H9 (cell line): ENCODE data around the gene TOM1L2. TPM values are rescaled to one million over a fixed set of nuclear protein-coding genes. Genes with fewer than 3 reads are reported as not detected.

Source experiments
- DNase-seq: peaks from one replicate; pipeline ENCODE4 v3.0.0-alpha.2; 2017
- H2AFZ ChIP-seq: one replicate; pipeline ENCODE4 v1.6.1; 2013; ENCODE audit warnings: mild to moderate bottlenecking, low read length, control low read depth, moderate library complexity
- H2AK5ac ChIP-seq: 2 replicates; pipeline ENCODE4 v1.6.1; 2013; ENCODE audit warnings: low read length, control low read depth, mixed read lengths; ENCODE audit not compliant: insufficient read length
- H2BK120ac ChIP-seq: one replicate; pipeline ENCODE4 v1.6.1; 2013; ENCODE audit warnings: low read depth, mild to moderate bottlenecking, low read length, control low read depth, inconsistent platforms; ENCODE audit not compliant: poor library complexity, severe bottlenecking
- H2BK12ac ChIP-seq: 2 replicates; pipeline ENCODE4 v1.6.1; 2013; ENCODE audit warnings: low read length, control low read depth, mixed read lengths, low read depth; ENCODE audit not compliant: insufficient read length
- H2BK15ac ChIP-seq: 2 replicates; pipeline ENCODE4 v1.6.1; 2013; ENCODE audit warnings: low read depth, low read length, control low read depth
- H2BK20ac ChIP-seq: one replicate; pipeline ENCODE4 v1.6.1; 2013; ENCODE audit warnings: low read depth, mild to moderate bottlenecking, low read length, control low read depth, inconsistent platforms; ENCODE audit not compliant: poor library complexity, severe bottlenecking
- H2BK5ac ChIP-seq: 2 replicates; pipeline ENCODE4 v1.6.1; 2013; ENCODE audit warnings: low read length, control low read depth, mixed read lengths; ENCODE audit not compliant: insufficient read length
- H3K14ac ChIP-seq: 2 replicates; pipeline ENCODE4 v1.6.1; 2013; ENCODE audit warnings: low read length, control low read depth; ENCODE audit not compliant: insufficient read depth
- H3K18ac ChIP-seq: 2 replicates; pipeline ENCODE4 v1.6.1; 2013; ENCODE audit warnings: low read depth, mild to moderate bottlenecking, mixed read lengths, low read length, control low read depth; ENCODE audit not compliant: insufficient read length
- H3K23ac ChIP-seq: 2 replicates; pipeline ENCODE4 v1.6.1; 2013; ENCODE audit warnings: low read length, control low read depth, mixed read lengths, low read depth; ENCODE audit not compliant: insufficient read length
- H3K23me2 ChIP-seq: 2 replicates; pipeline ENCODE4 v1.6.1; 2013; ENCODE audit warnings: low read depth, mild to moderate bottlenecking, mixed read lengths, low read length, control low read depth; ENCODE audit not compliant: insufficient read length, poor library complexity, severe bottlenecking
- H3K27ac ChIP-seq: 2 replicates; pipeline ENCODE4 v1.5.1; 2013; ENCODE audit warnings: low read length, control low read depth, mixed read lengths, low read depth; ENCODE audit not compliant: insufficient read length
- H3K27me3 ChIP-seq: 2 replicates; pipeline ENCODE4 v1.6.1; 2013; ENCODE audit warnings: low read length, control low read depth, inconsistent platforms; ENCODE audit not compliant: insufficient read depth
- H3K4ac ChIP-seq: 2 replicates; pipeline ENCODE4 v1.6.1; 2013; ENCODE audit warnings: low read depth, mild to moderate bottlenecking, control low read depth, inconsistent platforms, low read length, moderate library complexity
- H3K4me1 ChIP-seq: 2 replicates; pipeline ENCODE4 v1.6.1; 2013; ENCODE audit warnings: low read length, control low read depth, inconsistent platforms; ENCODE audit not compliant: insufficient read depth
- H3K4me2 ChIP-seq: 2 replicates; pipeline ENCODE4 v1.6.1; 2013; ENCODE audit warnings: low read length, control low read depth, mixed read lengths; ENCODE audit not compliant: insufficient read length, insufficient read depth
- H3K56ac ChIP-seq: 2 replicates; pipeline ENCODE4 v1.6.1; 2013; ENCODE audit warnings: low read depth, mild to moderate bottlenecking, mixed read lengths, low read length, control low read depth; ENCODE audit not compliant: insufficient read length
- H3K79me1 ChIP-seq: 2 replicates; pipeline ENCODE4 v1.6.1; 2013; ENCODE audit warnings: low read depth, mild to moderate bottlenecking, moderate library complexity, low read length, control low read depth, inconsistent platforms; ENCODE audit not compliant: insufficient read depth, poor library complexity, severe bottlenecking
- H3K79me2 ChIP-seq: 2 replicates; pipeline ENCODE4 v1.6.1; 2013; ENCODE audit warnings: low read length, control low read depth, inconsistent platforms; ENCODE audit not compliant: insufficient read depth
- H3K9ac ChIP-seq: 2 replicates; pipeline ENCODE4 v1.6.1; 2013; ENCODE audit warnings: low read length, control low read depth, mixed read lengths; ENCODE audit not compliant: insufficient read length; ENCODE audit errors: extremely low read depth
- H3K9me3 ChIP-seq: one replicate; pipeline ENCODE4 v1.6.1; 2013; ENCODE audit warnings: low read depth, low read length, inconsistent platforms; ENCODE audit not compliant: control insufficient read depth
- H3T11ph ChIP-seq: one replicate; pipeline ENCODE4 v1.6.1; 2013; ENCODE audit warnings: mild to moderate bottlenecking, low read length, control low read depth, inconsistent platforms
- H4K20me1 ChIP-seq: one replicate; pipeline ENCODE4 v1.6.1; 2013; ENCODE audit not compliant: control insufficient read depth, insufficient read length, insufficient read depth
- H4K5ac ChIP-seq: 2 replicates; pipeline ENCODE4 v1.6.1; 2013; ENCODE audit warnings: low read depth, mild to moderate bottlenecking, mixed read lengths, low read length, control low read depth; ENCODE audit not compliant: insufficient read length
- H4K8ac ChIP-seq: replicated peaks from 2 replicates; pipeline ENCODE4 v1.6.1; 2013; ENCODE audit warnings: low read length, control low read depth, mixed read lengths, low read depth; ENCODE audit not compliant: insufficient read length
- H4K91ac ChIP-seq: 2 replicates; pipeline ENCODE4 v1.6.1; 2013; ENCODE audit warnings: low read depth, mild to moderate bottlenecking, moderate library complexity, mixed read lengths, low read length, control low read depth; ENCODE audit not compliant: insufficient read length
- H3K27ac Mint-ChIP-seq, 3 experiments: 2 replicates in 2 of 3; 3 replicates in 1 of 3; pipeline ENCODE4 v1.8.0; 2020 to 2021; ENCODE audit warnings: mixed read lengths in 3 of 3, mild to moderate bottlenecking in 1 of 3, moderate library complexity in 1 of 3
- H3K27me3 Mint-ChIP-seq: 2 replicates; pipeline ENCODE4 v1.8.0; 2021; ENCODE audit warnings: low read depth, mild to moderate bottlenecking, moderate library complexity, mixed read lengths
- H3K36me3 Mint-ChIP-seq, 3 experiments: 2 replicates in 2 of 3; 3 replicates in 1 of 3; pipeline ENCODE4 v1.8.0; 2020 to 2021; ENCODE audit warnings: low read depth in 3 of 3, mixed read lengths in 3 of 3; ENCODE audit not compliant: insufficient read depth in 1 of 3
- H3K4me1 Mint-ChIP-seq, 2 experiments: 2 replicates each; pipeline ENCODE4 v1.8.0; 2020; ENCODE audit warnings: mixed read lengths in 2 of 2
- H3K4me3 Mint-ChIP-seq, 2 experiments: 2 replicates in 1 of 2; 3 replicates in 1 of 2; pipeline ENCODE4 v1.8.0; 2020 to 2021; ENCODE audit warnings: mild to moderate bottlenecking in 2 of 2, mixed read lengths in 2 of 2, moderate library complexity in 1 of 2
- H3K9me3 Mint-ChIP-seq, 2 experiments: 2 replicates in 1 of 2; 3 replicates in 1 of 2; pipeline ENCODE4 v1.8.0; 2020; ENCODE audit warnings: mild to moderate bottlenecking in 2 of 2, mixed read lengths in 2 of 2, moderate library complexity in 1 of 2
- WGBS: extraction: QIAGEN DNeasy Blood & Tissue Kit; methylation state at CpG from one replicate; pipeline ENCODE4 v1.1.7; 2013; ENCODE audit warnings: missing lambda C conversion rate, low lambda C conversion rate, mixed read lengths; ENCODE audit not compliant: insufficient read length; ENCODE audit errors: extremely low coverage; 5-methylcytosine and 5-hydroxymethylcytosine counted together
- total RNA-seq: library from RNA; stranded (reverse); gene quantifications from 2 replicates; pipeline ENCODE4 v1.2.1, GENCODE V29; 2021
- TF ChIP-seq, protein P1 (sequence below): fragments of 200-600 bp; sonication (generic); conservative IDR thresholded peaks from 3 replicates; pipeline ENCODE4 v1.8.0; 2021; ENCODE audit warnings: antibody characterized with exemption, mild to moderate bottlenecking

Gene TOM1L2
- total RNA-seq, 1 experiment from 2014 or later: 4.6 TPM

DNA sequence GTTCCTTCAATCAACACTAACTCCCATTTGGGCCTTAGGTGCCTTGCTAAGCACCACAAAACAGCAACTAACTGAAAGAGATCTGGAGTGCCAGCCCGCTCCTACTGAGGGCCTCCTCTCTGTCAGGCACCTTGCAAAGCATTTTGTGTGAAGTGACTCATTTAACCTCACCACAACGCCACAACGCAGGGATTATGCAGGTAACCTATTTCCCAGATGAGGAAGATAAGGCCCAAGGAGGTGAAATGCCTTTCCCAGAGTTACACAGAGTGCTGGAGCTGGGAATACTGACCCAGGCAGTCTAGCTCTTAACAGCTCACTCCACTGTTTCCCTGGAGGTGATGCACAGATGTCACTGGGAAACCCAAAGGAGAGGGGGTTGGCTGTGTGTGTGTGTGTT is 33.3 kb upstream of the TOM1L2 start:
- no peaks in the 10 kb centered on the region for H3K4me1 ChIP-seq

More for the DNA sequence above, 33.3 kb upstream of the TOM1L2 start:
- no peak overlapping the region for H2AK5ac ChIP-seq
- H4K20me1 ChIP-seq: no peaks in the 10 kb centered on the region
- H3K4me2 ChIP-seq: no peak overlapping the region
- H3K79me2 ChIP-seq: no peaks in the 10 kb centered on the region
- H2BK5ac ChIP-seq: no peak overlapping the region
- H3K18ac ChIP-seq: no peak overlapping the region
- no CpG with 5 or more reads among the region's 3 CpGs for WGBS
- no peaks in the 10 kb centered on the region for H3K9me3 ChIP-seq
- no peak overlapping the region for H4K8ac ChIP-seq
- H3K27me3 ChIP-seq: no peaks in the 10 kb centered on the region
- no peak overlapping the region; a peak in 1 of 5 replicates for H3K4me3 Mint-ChIP-seq
- H3K9me3 Mint-ChIP-seq: no peaks in the 10 kb centered on the region
- no peak overlapping the region for H2BK120ac ChIP-seq
- TF ChIP-seq, protein P1, sequence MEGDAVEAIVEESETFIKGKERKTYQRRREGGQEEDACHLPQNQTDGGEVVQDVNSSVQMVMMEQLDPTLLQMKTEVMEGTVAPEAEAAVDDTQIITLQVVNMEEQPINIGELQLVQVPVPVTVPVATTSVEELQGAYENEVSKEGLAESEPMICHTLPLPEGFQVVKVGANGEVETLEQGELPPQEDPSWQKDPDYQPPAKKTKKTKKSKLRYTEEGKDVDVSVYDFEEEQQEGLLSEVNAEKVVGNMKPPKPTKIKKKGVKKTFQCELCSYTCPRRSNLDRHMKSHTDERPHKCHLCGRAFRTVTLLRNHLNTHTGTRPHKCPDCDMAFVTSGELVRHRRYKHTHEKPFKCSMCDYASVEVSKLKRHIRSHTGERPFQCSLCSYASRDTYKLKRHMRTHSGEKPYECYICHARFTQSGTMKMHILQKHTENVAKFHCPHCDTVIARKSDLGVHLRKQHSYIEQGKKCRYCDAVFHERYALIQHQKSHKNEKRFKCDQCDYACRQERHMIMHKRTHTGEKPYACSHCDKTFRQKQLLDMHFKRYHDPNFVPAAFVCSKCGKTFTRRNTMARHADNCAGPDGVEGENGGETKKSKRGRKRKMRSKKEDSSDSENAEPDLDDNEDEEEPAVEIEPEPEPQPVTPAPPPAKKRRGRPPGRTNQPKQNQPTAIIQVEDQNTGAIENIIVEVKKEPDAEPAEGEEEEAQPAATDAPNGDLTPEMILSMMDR: no peak
- no peak overlapping the region for H3K14ac ChIP-seq
- H2BK20ac ChIP-seq: no peak overlapping the region
- H3K27ac Mint-ChIP-seq: no peak overlapping the region
- no peak overlapping the region for H3K4ac ChIP-seq
- H3K27ac ChIP-seq: no peak overlapping the region
- H3K4me1 Mint-ChIP-seq: peaks cover 8 to 22% of the 10 kb centered on the region in 2 experiments
- H2BK12ac ChIP-seq: no peak overlapping the region
- no peak overlapping the region for H2BK15ac ChIP-seq
- H3K79me1 ChIP-seq: no peaks in the 10 kb centered on the region
- H3K36me3 Mint-ChIP-seq: peaks cover 0 to 3% (median 0%) of the 10 kb centered on the region in 3 experiments; a peak in 2 of 7 replicates
- no peak for DNase-seq
- H3K27me3 Mint-ChIP-seq: peaks cover 8% of the 10 kb centered on the region
- no peak overlapping the region for H4K5ac ChIP-seq
- H3K56ac ChIP-seq: no peak overlapping the region
- H3T11ph ChIP-seq: no peak overlapping the region
- no peak overlapping the region for H3K9ac ChIP-seq
- no peaks in the 10 kb centered on the region for H3K23me2 ChIP-seq
- H3K23ac ChIP-seq: no peak overlapping the region
- no peak overlapping the region for H2AFZ ChIP-seq
- H4K91ac ChIP-seq: no peak overlapping the region
